GM21515 (cell line): ENCODE measurements around the gene DTD2.
A peak's percentile ranks its signal among the peaks of the same experiment; 100 is the strongest.
"Not testable (repeated sequence)": the region's sequence is repeated elsewhere in the genome, so short reads cannot be mapped to it uniquely, and the experiment has no call there.

Experiments
- ATAC-seq: cut with Tn5 transposase; IDR thresholded peaks from one replicate; pipeline ENCODE4 v1.9.1; 2021; ENCODE audit not compliant: unreplicated experiment

Gene DTD2

GRCh38 chr14:31456841-31457664, at the start of gene DTD2:
TSS of gene DTD2 (minus strand) at chr14:31457506. CDS start at chr14:31457393, 113 bp downstream.
- peak; percentile 97 for ATAC-seq

DNA sequence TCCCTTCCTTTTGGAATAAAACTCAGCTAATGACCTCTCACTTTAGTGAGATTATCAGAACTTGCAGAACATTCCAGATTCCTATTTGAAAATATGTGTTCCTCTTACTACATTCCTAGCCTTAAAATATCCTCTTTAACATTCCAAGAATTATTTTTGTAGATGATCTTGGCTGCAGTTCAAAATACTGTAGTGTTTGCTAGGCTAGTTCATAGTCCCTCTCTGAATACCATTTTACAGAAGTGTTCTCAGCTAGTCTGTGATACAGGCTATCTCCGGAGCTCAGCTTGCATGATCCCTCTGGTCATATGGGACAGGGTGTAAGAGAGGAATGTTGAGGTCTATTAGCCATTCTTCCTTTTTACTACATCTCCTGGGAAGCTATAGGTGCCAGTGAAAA, 48.1 kb upstream of the DTD2 start:
- ATAC-seq = no peak

DNA sequence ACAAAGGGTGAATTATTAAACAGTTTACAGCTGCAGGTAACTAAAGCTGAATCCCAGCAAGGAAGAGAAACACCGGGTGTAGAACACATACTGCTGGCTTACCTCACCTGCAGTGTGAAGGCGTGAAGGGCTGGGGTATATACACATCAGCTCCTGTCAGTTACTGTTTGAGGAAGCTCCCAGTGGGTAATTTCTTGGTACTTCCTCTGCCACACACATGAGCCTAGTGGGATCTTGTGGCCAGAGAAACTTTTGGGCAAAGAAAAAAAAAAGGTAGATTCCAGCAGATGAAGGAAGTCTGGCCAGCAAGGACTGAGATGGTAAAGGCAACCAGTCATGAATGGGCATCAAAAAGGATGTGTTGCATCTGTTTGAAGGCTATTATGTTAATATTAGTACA, 44.6 kb upstream of the DTD2 start:
- ATAC-seq = no peak

DNA sequence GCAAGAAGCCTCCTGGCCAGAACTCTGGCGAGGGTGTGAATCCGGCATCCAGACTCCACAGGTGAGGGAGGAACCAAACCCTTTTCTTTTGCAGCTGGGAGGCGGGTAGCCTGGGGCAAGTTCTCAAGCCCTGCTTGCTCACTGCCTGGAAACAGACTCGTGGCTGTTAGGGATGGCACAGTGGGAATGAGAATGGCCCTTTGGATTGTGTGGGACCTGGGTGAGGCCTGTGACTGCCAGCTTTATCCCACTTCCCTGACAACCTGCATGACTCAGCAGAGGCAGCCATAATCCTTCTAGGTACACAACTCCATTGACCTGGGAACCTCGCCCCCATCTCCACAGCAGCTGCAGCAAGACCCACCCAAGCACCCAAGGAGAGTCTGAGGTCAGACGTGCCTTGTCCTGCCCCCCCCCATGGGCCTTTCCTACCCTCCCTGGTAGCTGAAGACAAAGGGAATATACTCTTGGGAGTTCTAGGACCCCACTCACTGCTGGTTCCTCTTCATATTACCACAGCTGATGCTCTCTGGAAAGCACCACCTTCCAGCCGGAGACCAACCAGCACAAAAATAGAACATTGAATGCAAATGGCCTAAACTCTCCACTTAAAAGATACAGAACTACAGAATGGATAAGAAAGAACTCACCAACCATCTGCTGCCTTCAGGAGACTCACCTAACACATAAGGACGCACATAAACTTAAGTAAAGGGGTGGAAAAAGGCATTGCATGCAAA, 35.6 kb upstream of the DTD2 start:
- no peak for ATAC-seq

GRCh38 chr14:31489691-31490090, 32.4 kb upstream of the DTD2 start:
- no peak for ATAC-seq

- no peak for ATAC-seq
These were observed 30.6 kb upstream of the DTD2 start, which contains the start of gene GPR33 for GRCh38 chr14:31487886-31488285. TSS of gene GPR33 (minus strand) at chr14:31488039. CDS start at chr14:31483965, 4,074 bp downstream.

DNA sequence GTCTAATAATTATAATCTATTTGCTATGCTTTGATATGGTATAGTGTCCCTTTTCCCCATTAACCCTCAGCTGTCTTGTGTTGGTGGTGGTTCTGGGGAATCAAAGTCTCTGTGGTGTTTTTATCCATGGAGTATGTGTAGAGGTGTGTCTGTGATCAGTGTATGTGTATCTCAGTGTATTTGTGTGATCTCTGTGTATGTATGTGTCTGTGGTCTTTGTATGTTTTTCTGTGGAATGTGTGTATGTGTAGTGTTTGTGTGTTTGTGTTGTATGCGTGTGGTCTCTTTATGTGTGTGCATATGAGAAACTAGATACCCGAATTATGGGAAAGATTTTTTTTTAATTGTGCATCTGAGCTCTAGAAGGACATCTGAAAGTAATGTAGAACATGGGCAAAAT, 29.5 kb upstream of the DTD2 start:
- ATAC-seq = no peak

DNA sequence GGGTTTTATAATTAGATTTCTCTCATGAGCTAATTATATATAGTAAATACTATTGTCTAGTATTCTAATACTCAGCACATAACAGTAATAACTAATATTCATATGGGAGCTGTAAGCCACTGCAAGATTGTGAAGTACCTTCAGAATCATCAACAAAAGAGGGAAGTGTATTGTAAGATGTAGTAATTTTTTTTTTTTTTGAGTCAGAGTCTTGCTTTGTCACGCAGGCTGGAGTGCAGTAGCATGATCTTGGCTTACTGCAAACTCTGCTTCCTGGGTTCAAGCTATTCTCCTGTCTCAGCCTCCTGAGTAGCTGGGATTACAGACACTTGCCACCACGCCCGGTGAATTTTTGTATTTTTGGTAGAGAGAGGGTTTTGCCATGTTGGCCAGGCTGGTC, 27.4 kb upstream of the DTD2 start:
- no peak for ATAC-seq

GRCh38 chr14:31480156-31480555, 22.9 kb upstream of the DTD2 start:
- ATAC-seq = no peak

GRCh38 chr14:31479027-31479426, 21.7 kb upstream of the DTD2 start:
- ATAC-seq = no peak

DNA sequence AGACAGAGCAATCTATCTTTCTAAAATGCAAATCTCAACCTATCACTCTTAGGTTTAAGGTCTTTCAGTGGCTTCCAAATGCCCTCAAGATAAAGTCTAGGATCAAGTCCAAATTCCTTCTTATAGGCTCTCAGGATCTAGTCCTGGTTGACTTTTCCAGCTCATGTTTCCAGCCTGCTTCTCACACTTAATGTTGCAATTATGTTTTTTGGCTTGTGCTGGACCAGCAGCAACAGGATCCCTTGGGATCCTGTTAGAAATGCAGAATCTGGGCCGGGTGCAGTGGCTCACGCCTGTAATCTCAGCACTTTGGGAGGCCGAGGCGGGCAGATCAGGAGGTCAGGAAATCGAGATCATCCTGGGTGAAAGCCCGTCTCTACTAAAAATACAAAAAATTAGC, 19.9 kb upstream of the DTD2 start:
- no peak for ATAC-seq

GRCh38 chr14:31476131-31476866, 19.0 kb upstream of the DTD2 start:
- no peak for ATAC-seq

- ATAC-seq = no peak
These were observed 9.2 kb upstream of the DTD2 start for GRCh38 chr14:31466554-31466953.

DNA sequence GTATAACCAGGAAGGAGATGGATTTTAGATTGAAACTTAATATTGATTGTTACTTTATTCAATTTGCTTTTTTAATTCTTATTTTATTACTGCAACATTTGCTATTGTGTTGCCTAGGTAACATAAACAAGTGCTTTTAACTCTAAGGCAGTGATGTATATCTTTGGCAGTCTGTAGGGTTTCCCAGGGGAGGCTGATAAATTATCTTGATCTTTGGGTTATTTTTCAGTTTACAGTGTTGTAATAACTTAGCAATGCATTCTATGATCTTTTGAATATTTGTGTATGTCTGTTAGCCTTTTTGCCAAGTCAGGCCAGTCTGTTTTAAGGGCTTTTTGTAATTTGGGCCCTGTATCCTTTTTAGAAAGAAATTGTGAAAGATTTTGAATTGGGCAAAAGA, 7.8 kb upstream of the DTD2 start:
- ATAC-seq = no peak

DNA sequence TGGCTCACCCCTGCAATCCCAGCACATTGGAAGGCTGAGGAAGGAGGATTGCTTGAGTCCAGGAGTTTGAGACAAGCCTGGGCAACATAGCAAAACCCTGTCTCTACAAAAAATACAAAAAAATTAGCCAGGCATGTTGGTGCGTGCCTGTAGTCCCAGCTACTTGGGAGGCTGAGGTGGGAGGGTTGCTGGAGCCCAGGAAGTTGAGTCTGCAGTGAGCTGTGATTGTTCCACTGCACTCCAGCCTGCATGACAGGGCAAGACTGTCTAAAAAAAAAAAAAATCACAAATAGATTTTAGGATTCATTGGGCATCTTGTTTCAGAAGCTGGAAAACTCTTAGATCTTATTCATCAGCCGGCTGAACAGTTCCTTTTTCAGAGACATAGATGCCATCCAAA, 5.1 kb upstream of the DTD2 start:
- ATAC-seq = not testable (repeated sequence)

DNA sequence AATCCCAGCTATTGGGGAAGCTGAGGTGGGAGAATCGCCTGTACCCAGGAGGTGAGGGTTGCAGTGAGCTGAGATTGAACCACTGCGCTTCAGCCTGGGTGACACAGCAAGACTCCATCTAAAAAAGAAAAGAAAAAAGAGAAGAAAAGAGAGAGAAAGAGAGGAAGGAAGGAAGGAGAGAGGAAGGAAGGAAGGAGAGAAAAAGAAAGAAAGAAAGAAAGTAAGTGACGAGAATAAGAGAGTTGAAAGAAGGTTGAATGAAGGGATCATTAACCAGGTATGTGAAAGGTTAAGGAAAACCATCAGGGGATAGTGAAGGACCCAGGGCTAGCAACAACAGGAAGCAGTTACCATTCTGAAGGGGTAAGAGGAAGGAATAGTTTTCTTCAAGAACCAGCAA, 4.2 kb upstream of the DTD2 start:
- no peak for ATAC-seq

DNA sequence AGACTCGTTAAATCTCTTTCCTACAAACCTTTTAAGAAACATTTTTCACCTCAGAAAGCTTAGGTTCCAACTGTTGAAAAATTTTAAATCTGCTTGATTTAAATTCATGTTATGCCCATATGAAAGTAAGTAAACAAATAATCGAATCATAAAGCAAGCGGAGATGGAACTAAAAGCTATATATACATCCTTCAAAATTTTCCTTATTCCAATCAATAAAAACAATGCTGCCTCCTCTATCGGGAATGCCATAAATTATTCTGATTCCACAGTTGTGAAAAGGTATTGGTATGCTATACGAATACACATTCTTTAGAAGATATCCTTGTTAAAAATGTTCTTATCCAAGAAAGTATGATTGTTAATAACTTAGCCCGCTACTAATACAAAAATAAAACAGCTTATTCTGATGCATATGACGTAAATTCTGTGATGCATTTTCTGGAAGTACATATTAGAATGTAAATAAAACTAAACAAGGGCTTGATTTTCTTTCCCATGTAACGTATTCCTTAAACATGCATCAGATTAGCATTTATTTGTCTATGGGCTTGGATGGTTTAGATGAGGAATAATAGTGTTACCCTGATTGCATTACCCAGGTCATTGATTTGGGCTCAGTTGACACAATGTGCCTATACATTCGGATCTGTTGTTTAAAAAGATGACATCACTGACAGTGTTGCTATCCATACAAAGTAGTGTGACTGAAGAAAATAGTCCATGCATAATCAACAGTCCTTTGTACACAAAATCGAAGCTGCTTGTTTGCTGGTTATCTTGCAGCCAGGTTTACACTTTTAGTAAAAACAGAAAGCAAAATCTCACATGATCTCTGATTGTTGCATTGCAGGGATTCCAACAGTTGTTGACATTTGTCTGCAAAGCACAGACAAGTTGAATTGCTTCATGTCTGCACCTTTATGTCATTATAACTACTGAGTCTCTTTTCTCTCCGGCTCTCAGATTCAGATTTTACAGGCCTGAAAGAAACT, 656 bp upstream of the DTD2 start:
- ATAC-seq = no peak

GRCh38 chr14:31449971-31450610, 7.2 kb downstream of the DTD2 start:
- no peak for ATAC-seq

DNA sequence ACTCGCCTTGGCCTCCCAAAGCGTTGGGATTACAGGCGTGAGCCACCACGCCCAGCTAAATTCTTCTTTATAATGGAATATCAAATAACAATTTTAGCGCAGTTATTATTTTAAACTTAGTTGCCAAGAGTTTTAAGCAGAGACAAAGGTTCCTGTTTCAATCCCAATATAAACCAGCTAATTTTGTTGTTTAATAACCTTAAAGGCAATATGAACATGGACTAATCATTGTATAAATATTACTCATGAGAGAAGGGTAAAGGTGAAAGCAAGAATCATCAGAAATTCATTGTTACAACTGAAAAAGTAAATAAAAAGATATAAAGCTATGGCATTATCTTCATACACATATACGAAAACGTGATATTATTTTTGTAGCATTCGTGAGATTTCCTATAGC, 8.2 kb downstream of the DTD2 start:
- no peak for ATAC-seq

DNA sequence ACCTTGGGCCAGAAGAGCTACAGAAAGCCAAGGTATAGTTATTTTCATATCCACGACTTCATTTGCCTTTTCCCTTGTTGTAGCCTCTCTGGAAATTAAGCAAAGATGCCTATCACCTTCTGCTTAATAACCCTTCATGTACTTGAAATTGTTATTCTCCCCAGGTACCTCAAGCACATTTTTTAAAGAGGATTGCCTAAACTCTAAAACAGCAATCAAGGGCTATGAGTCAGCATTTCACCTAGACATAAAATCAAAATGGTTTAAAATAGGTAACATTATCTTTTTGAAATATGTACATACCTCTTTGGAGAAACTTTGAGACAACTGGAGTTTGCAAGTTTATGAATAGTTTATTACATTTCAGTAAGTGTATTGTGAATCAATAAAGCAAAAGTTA, 11.6 kb downstream of the DTD2 start:
- no peak for ATAC-seq
